Activated CD8-positive, alpha-beta memory T cell treated with anti-CD3 and anti-CD28 coated beads, Interleukin-2, amount 50 U/mL, for 1 hour (primary cell): ENCODE results near the gene R3HDM4.
"Not testable (repeated sequence)": the region's sequence is repeated elsewhere in the genome, so short reads cannot be mapped to it uniquely, and the experiment has no call there.

Experiments
- DNase-seq: peaks from one replicate; pipeline ENCODE4 v3.0.0-alpha.2; 2020; ENCODE audit errors: extremely low read depth

Gene R3HDM4

GRCh38 chr19:913080-913748 is at the start of gene R3HDM4:
TSS of gene R3HDM4 (minus strand) at chr19:913219. CDS start at chr19:913157, 62 bp downstream.
- DNase-seq = peak; percentile 37

GRCh38 chr19:961866-962620 is 49.0 kb upstream of the R3HDM4 start:
- DNase-seq = no peak

GRCh38 chr19:960601-960938 is 47.6 kb upstream of the R3HDM4 start:
- no peak for DNase-seq

GRCh38 chr19:960020-960419 is 47.0 kb upstream of the R3HDM4 start:
- DNase-seq = no peak

GRCh38 chr19:958967-959855 is 46.2 kb upstream of the R3HDM4 start:
- DNase-seq = no peak

- DNase-seq = not testable (repeated sequence)
Measured at GRCh38 chr19:957578-957977, 44.6 kb upstream of the R3HDM4 start.

GRCh38 chr19:956766-957440 is 43.9 kb upstream of the R3HDM4 start:
- DNase-seq = no peak

GRCh38 chr19:955803-956765 is 43.1 kb upstream of the R3HDM4 start:
- no peak for DNase-seq

GRCh38 chr19:954672-955494 is 41.9 kb upstream of the R3HDM4 start:
- DNase-seq = no peak

GRCh38 chr19:954272-954671 is 41.3 kb upstream of the R3HDM4 start:
- no peak for DNase-seq

GRCh38 chr19:953445-954271 is 40.6 kb upstream of the R3HDM4 start:
- no peak for DNase-seq

GRCh38 chr19:952680-953444 is 39.8 kb upstream of the R3HDM4 start:
- DNase-seq = no peak

GRCh38 chr19:952049-952679 is 39.1 kb upstream of the R3HDM4 start:
- DNase-seq = no peak

- no peak for DNase-seq
Measured at GRCh38 chr19:950352-951066, 37.5 kb upstream of the R3HDM4 start.

- no peak for DNase-seq
Measured at GRCh38 chr19:948842-949496, 36.0 kb upstream of the R3HDM4 start.

GRCh38 chr19:947707-948539 is 34.9 kb upstream of the R3HDM4 start:
- DNase-seq = no peak
